WERI-Rb-1 (cell line): ENCODE results near the gene SORBS1.
A peak's percentile ranks its signal among the peaks of the same experiment; 100 is the strongest.

Experiments used
- DNase-seq: peaks from one replicate; pipeline ENCODE4 v3.0.0-alpha.2; 2020
- H3K27ac ChIP-seq: fragments of 250-450 bp; sonication (Bioruptor Pico); 2 replicates; pipeline ENCODE4 v1.5.1; 2020; ENCODE audit warnings: mild to moderate bottlenecking, moderate library complexity
- H3K27me3 ChIP-seq: fragments of 250-450 bp; sonication (Bioruptor Pico); 2 replicates; pipeline ENCODE4 v1.5.1; 2021; ENCODE audit warnings: mild to moderate bottlenecking, low read depth, moderate library complexity; ENCODE audit not compliant: insufficient read depth, severe bottlenecking
- H3K36me3 ChIP-seq: fragments of 250-450 bp; sonication (Bioruptor Pico); 2 replicates; pipeline ENCODE4 v1.5.1; 2020; ENCODE audit warnings: mild to moderate bottlenecking, moderate library complexity
- H3K4me3 ChIP-seq: 2 replicates; pipeline ENCODE4 v1.5.1; 2011; ENCODE audit warnings: low read depth, mild to moderate bottlenecking, control low read depth, low read length
- H3K9me3 ChIP-seq: fragments of 250-450 bp; sonication (Bioruptor Pico); 2 replicates; pipeline ENCODE4 v1.5.1; 2021; ENCODE audit warnings: mild to moderate bottlenecking, moderate library complexity; ENCODE audit not compliant: severe bottlenecking
- TF ChIP-seq, protein P1 (sequence below): IDR thresholded peaks from 2 replicates; pipeline ENCODE4 v1.5.1; 2011; ENCODE audit warnings: low read depth, mild to moderate bottlenecking, control low read depth, inconsistent platforms, low read length

The SORBS1 gene

DNA sequence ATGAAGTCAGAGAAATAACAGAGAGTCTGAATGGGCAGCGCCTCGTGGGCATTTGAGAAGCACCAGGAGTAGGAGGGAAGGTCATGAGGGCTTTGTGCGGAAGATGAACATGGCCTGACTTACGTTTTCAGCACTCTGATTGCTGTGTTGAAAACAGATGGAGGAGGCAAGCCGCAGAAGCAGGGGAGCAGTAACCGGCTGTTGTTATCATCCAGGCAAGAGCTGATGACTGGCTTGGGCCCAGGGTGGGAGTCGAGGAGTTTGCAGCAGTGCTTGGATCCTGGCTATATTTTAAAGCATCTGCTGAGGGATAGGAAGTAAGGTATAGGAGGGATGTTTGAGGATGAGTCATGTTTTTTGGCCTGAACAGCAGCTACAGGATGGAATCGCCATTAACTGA lies 257.6 kb downstream of the SORBS1 start:
- no peaks in the 10 kb centered on the region for H3K27me3 ChIP-seq
- no peaks in the 10 kb centered on the region for H3K9me3 ChIP-seq
- DNase-seq = no peak
- H3K4me3 ChIP-seq = no peak overlapping the region
- TF ChIP-seq, protein P1, sequence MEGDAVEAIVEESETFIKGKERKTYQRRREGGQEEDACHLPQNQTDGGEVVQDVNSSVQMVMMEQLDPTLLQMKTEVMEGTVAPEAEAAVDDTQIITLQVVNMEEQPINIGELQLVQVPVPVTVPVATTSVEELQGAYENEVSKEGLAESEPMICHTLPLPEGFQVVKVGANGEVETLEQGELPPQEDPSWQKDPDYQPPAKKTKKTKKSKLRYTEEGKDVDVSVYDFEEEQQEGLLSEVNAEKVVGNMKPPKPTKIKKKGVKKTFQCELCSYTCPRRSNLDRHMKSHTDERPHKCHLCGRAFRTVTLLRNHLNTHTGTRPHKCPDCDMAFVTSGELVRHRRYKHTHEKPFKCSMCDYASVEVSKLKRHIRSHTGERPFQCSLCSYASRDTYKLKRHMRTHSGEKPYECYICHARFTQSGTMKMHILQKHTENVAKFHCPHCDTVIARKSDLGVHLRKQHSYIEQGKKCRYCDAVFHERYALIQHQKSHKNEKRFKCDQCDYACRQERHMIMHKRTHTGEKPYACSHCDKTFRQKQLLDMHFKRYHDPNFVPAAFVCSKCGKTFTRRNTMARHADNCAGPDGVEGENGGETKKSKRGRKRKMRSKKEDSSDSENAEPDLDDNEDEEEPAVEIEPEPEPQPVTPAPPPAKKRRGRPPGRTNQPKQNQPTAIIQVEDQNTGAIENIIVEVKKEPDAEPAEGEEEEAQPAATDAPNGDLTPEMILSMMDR = no peak
- no peak overlapping the region for H3K27ac ChIP-seq
- no peaks in the 10 kb centered on the region for H3K36me3 ChIP-seq

DNA sequence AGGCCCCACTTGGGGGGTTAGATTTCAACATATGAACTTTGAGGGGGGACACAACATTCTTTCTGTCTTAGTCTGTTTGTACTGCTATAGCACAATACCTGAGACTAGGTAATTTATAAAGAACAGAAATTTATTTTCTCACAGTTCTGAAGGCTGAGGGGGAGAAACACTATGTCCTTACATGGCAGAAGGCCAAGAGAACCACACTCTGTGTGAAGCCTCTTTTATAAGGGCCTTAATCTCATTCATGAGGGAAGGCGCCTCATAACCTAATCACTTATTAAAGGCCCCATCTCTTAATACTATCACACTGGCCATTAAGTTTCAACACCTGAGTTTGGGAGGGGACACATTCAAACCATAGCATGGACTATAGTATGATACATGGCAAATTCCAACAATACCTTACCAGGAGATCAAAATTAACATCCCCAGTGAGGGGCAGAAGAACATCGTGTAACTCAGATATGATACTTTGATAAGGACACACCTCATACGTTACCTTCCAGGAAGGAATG lies 261.1 kb downstream of the SORBS1 start:
- Histone ChIP-seq H3K36me3 (no peaks in the 10 kb centered on the region), H3K27ac (no peak overlapping the region), H3K27me3 (no peaks in the 10 kb centered on the region), H3K4me3 (no peak overlapping the region), H3K9me3 (no peaks in the 10 kb centered on the region)
- TF ChIP-seq, protein P1 = no peak
- no peak for DNase-seq

GRCh38 chr10:95297402-95297801 lies 263.8 kb downstream of the SORBS1 start:
- no peaks in the 10 kb centered on the region for H3K27me3 ChIP-seq
- H3K9me3 ChIP-seq = no peaks in the 10 kb centered on the region

DNA sequence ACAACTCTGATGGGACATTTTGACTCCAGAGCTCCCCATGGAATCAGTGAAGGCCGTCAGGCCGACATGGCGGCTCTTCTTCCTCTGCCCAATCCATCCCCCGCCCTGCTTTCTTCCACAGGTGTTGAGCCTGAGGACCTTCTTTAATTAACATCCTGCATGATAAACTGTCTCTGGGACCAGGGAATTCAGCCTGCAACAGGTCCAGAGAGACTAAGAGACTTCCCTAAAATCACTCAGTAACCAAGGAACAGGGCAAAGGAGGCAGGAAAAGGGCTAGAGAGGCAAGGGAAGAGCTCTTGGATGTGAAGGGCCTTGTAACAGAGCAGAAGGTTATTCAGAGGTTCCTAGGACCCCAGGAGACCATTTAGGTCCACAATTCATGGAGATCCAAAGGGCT lies 264.4 kb downstream of the SORBS1 start:
- Histone ChIP-seq H3K9me3 (no peaks in the 10 kb centered on the region), H3K36me3 (no peaks in the 10 kb centered on the region), H3K27ac (no peak overlapping the region), H3K27me3 (no peaks in the 10 kb centered on the region), H3K4me3 (no peak overlapping the region)
- TF ChIP-seq, protein P1 = no peak
- DNase-seq = no peak

More at GRCh38 chr10:95297402-95297801, 263.8 kb downstream of the SORBS1 start:
- no peak for DNase-seq
- Histone ChIP-seq H3K36me3 (no peaks in the 10 kb centered on the region), H3K27ac (no peak overlapping the region), H3K4me3 (no peak overlapping the region)
- TF ChIP-seq, protein P1 = no peak

GRCh38 chr10:95295031-95295755 lies 266.0 kb downstream of the SORBS1 start:
- TF ChIP-seq, protein P1 = no peak
- H3K4me3 ChIP-seq = no peak overlapping the region
- no peaks in the 10 kb centered on the region for H3K36me3 ChIP-seq
- H3K9me3 ChIP-seq = no peaks in the 10 kb centered on the region
- H3K27me3 ChIP-seq = no peaks in the 10 kb centered on the region
- H3K27ac ChIP-seq = peak overlapping the region; percentile 29
- DNase-seq = peak; percentile 28
